Measurements from ENCODE around the gene GSN.

The GSN gene

GRCh38 chr9:121322037-121322736 is 54.2 kb downstream of the GSN start:
- CTCF ChIA-PET: interaction anchor here (0.8 to 11.3 kb wide), 8 partner anchors 10 to 109 kb away, joined by 3 to 597 read pairs (median 14); no protein-coding TSS in a partner anchor
- TF ChIP-seq CTCF (IDR thresholded peaks at IDR 0.05; ENCODE audit: insufficient read depth, low read length, missing control alignments): no peak
- POLR2A ChIA-PET: no interaction called here
- H3K4me3 ChIP-seq (ENCODE audit: low read depth, low read length): no peak overlapping the region
- DNase-seq (ENCODE audit: low read depth, low spot score): peak; percentile 87

GRCh38 chr9:121322737-121323448 is 54.9 kb downstream of the GSN start:
- ChIA-PET POLR2A (no interaction called here), CTCF (interaction anchor here (0.8 to 11.3 kb wide), 7 partner anchors 9 to 110 kb away, joined by 3 to 597 read pairs (median 3); no protein-coding TSS in a partner anchor)
- no peak overlapping the region for H3K4me3 ChIP-seq (ENCODE audit: low read depth, low read length)
- DNase-seq (ENCODE audit: low read depth, low spot score): no peak
- TF ChIP-seq CTCF (IDR thresholded peaks at IDR 0.05; ENCODE audit: insufficient read depth, low read length, missing control alignments): no peak

GRCh38 chr9:121323449-121324151 is 55.6 kb downstream of the GSN start:
- ChIA-PET POLR2A (no interaction called here), CTCF (interaction anchor here (1.0 to 11.3 kb wide), 5 partner anchors 8 to 110 kb away, joined by 3 to 597 read pairs (median 3); no protein-coding TSS in a partner anchor)
- no peak for DNase-seq (ENCODE audit: low read depth, low spot score)
- no peak overlapping the region for H3K4me3 ChIP-seq (ENCODE audit: low read depth, low read length)
- no peak for TF ChIP-seq CTCF (IDR thresholded peaks at IDR 0.05; ENCODE audit: insufficient read depth, low read length, missing control alignments)

DNA sequence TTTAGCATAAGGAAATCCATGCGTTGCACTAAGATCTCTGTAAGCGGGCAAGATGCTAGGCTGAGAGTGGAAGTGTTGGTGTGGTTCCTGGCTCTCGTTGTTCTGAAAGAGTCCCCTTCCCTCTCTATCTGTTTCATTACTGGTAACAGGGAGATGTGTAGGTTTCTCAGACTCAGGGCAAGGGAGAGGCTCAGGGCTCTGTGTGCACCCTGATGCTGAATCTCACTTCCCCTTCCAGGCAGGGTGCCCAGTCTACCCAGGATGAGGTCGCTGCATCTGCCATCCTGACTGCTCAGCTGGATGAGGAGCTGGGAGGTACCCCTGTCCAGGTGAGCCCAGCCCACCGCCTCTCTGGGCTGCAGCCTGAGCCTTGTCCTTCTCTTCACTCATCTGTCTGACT is 56.4 kb downstream of the GSN start:
- ChIA-PET CTCF (interaction anchor here (9.3 kb wide), 1 partner anchor 52 kb away, joined by 297 read pairs; no protein-coding TSS in a partner anchor), POLR2A (no interaction called here)
- DNase-seq (ENCODE audit: low read depth, low spot score): no peak
- no peak overlapping the region for H3K4me3 ChIP-seq (ENCODE audit: low read depth, low read length)
- no peak for TF ChIP-seq CTCF (IDR thresholded peaks at IDR 0.05; ENCODE audit: insufficient read depth, low read length, missing control alignments)

DNA sequence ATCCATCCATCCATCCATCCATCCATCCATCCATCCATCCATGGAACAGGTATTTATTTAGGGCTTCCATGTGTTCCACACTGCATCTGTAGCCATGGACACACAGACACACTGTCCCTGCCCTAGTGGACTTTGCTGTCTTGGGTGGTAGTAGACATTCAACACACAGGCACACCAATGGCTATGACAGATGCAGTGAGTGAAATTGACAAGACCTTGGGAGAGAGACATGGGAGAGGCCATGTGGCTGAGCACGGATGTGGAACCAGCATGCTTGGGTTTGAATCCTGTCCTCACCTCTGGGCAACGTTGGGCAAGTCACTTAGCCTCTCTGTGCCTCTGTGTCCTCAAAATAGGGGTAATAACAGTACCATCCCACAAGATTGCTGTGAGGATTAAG is 56.8 kb downstream of the GSN start:
- no peak for TF ChIP-seq CTCF (IDR thresholded peaks at IDR 0.05; ENCODE audit: insufficient read depth, low read length, missing control alignments)
- ChIA-PET CTCF (interaction anchor here (0.8 to 1.0 kb wide), 2 partner anchors 25 to 52 kb away, joined by 3 read pairs; no protein-coding TSS in a partner anchor), POLR2A (no interaction called here)
- no peak for DNase-seq (ENCODE audit: low read depth, low spot score)
- no peak overlapping the region for H3K4me3 ChIP-seq (ENCODE audit: low read depth, low read length)
